Endothelial cell (in vitro differentiated cells): ENCODE data around the gene MED16. TPM values are rescaled to one million over a fixed set of nuclear protein-coding genes. Genes with fewer than 3 reads are reported as not detected.
"Not testable (repeated sequence)": the region's sequence is repeated elsewhere in the genome, so short reads cannot be mapped to it uniquely, and the experiment has no call there.

ENCODE experiments used
- DNase-seq: peaks from one replicate; pipeline ENCODE4 v3.0.0; 2021; ENCODE audit warnings: low spot score
- H3K27ac Mint-ChIP-seq: one replicate; pipeline ENCODE4 v1.8.0; 2021; ENCODE audit warnings: mixed read lengths, inconsistent platforms; ENCODE audit not compliant: unreplicated experiment
- H3K27me3 Mint-ChIP-seq: one replicate; pipeline ENCODE4 v1.8.0; 2021; ENCODE audit warnings: mild to moderate bottlenecking, moderate library complexity, mixed read lengths, inconsistent platforms; ENCODE audit not compliant: unreplicated experiment
- H3K36me3 Mint-ChIP-seq: one replicate; pipeline ENCODE4 v1.8.0; 2021; ENCODE audit warnings: mild to moderate bottlenecking, low read depth, mixed read lengths, inconsistent platforms; ENCODE audit not compliant: unreplicated experiment
- H3K4me1 Mint-ChIP-seq: one replicate; pipeline ENCODE4 v1.8.0; 2021; ENCODE audit warnings: mild to moderate bottlenecking, mixed read lengths, inconsistent platforms; ENCODE audit not compliant: unreplicated experiment
- H3K4me3 Mint-ChIP-seq: one replicate; pipeline ENCODE4 v1.8.0; 2021; ENCODE audit warnings: mild to moderate bottlenecking, mixed read lengths, inconsistent platforms; ENCODE audit not compliant: unreplicated experiment
- H3K9me3 Mint-ChIP-seq: one replicate; pipeline ENCODE4 v1.8.0; 2021; ENCODE audit warnings: mixed read lengths, inconsistent platforms; ENCODE audit not compliant: unreplicated experiment
- total RNA-seq: library from RNA; stranded (reverse); fragmentation: NEBNext Ultra II Directional; extraction: Animal tissue kit (Norgen Biotek cat#: 25700); gene quantifications from one replicate; pipeline ENCODE4 v1.2.1, GENCODE V29; 2021; ENCODE audit not compliant: unreplicated experiment
- TF ChIP-seq, protein P1 (sequence below): fragments of 200-600 bp; sonication (generic); IDR thresholded peaks from one replicate; pipeline ENCODE4 v1.5.0; 2021; ENCODE audit warnings: antibody characterized with exemption; ENCODE audit not compliant: unreplicated experiment

Gene MED16
- total RNA-seq, 1 donor from 2014 or later: 66.5 TPM

DNA sequence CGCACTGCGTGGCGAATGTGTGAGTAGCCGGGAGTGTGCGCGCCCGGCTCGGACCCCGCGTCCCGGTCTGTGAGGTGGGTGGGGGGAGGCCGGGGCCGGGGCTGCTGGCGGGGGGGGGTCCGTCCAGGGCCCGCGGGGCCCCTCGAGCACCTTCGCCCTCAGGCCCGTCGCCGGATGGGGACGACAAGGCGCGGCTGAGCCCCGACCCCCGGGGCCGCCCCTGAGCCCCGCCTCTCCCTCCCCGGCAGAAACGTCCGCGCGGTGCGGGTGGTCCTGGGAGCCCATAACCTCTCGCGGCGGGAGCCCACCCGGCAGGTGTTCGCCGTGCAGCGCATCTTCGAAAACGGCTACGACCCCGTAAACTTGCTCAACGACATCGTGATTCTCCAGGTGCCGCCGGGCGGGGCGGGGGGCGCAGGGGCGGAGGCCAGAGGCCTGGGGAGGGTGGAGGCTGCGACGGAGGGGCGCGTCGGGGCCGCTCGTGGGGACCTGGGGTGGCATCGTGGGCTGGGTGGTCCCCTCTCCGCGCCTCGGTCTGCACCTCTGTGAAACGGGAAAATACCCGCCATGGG is 39.9 kb downstream of the MED16 start:
- Mint-ChIP-seq H3K4me1 (no peaks in the 10 kb centered on the region), H3K36me3 (no peaks in the 10 kb centered on the region), H3K9me3 (no peaks in the 10 kb centered on the region), H3K4me3 (no peak overlapping the region), H3K27me3 (no peaks in the 10 kb centered on the region), H3K27ac (no peak overlapping the region)
- DNase-seq: no peak
- TF ChIP-seq, protein P1, sequence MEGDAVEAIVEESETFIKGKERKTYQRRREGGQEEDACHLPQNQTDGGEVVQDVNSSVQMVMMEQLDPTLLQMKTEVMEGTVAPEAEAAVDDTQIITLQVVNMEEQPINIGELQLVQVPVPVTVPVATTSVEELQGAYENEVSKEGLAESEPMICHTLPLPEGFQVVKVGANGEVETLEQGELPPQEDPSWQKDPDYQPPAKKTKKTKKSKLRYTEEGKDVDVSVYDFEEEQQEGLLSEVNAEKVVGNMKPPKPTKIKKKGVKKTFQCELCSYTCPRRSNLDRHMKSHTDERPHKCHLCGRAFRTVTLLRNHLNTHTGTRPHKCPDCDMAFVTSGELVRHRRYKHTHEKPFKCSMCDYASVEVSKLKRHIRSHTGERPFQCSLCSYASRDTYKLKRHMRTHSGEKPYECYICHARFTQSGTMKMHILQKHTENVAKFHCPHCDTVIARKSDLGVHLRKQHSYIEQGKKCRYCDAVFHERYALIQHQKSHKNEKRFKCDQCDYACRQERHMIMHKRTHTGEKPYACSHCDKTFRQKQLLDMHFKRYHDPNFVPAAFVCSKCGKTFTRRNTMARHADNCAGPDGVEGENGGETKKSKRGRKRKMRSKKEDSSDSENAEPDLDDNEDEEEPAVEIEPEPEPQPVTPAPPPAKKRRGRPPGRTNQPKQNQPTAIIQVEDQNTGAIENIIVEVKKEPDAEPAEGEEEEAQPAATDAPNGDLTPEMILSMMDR: no peak

DNA sequence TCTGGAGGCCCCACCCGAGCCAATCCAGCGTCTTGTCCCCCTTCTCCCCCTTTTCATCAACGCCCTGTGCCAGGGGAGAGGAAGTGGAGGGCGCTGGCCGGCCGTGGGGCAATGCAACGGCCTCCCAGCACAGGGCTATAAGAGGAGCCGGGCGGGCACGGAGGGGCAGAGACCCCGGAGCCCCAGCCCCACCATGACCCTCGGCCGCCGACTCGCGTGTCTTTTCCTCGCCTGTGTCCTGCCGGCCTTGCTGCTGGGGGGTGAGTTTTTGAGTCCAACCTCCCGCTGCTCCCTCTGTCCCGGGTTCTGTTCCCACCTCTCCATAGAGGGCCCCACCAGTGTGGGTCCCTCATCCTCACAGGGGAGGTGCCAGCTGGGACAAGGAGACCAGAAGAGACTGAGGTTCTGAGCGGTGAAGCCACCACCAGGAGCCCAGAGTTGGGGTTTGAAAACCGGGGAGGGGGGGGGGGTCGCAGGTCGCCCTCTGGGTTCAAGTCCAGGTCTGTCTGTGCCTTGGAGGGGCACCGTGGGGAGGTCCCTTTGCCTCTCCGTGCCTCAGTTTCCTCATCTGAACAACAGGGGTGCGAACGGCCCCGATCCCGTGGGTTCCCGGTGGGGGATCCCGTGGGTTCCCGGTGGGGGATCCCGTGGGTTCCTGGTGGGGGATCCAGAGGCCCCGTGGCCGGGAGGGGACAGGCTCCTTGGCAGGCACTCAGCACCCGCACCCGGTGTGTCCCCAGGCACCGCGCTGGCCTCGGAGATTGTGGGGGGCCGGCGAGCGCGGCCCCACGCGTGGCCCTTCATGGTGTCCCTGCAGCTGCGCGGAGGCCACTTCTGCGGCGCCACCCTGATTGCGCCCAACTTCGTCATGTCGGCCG is 40.6 kb downstream of the MED16 start, which contains the start of gene ELANE:
Gene ELANE, plus strand, starts transcription at position 168 of the 878 bp plus-strand sequence. Its CDS starts 26 bp downstream, at position 194.
- Mint-ChIP-seq H3K27me3 (no peaks in the 10 kb centered on the region), H3K27ac (no peak within 1 kb of the TSS), H3K4me3 (no peak within 1 kb of the TSS), H3K9me3 (no peaks in the 10 kb centered on the region), H3K36me3 (no peaks in the 10 kb centered on the region), H3K4me1 (no peaks in the 10 kb centered on the region)
- TF ChIP-seq, protein P1: no peak
- no peak for DNase-seq

GRCh38 chr19:850979-851335 is 42.0 kb downstream of the MED16 start:
- Mint-ChIP-seq H3K4me3 (no peak overlapping the region), H3K4me1 (no peaks in the 10 kb centered on the region), H3K27ac (no peak overlapping the region), H3K9me3 (no peaks in the 10 kb centered on the region), H3K27me3 (peaks cover 1% of the 10 kb centered on the region), H3K36me3 (no peaks in the 10 kb centered on the region)
- TF ChIP-seq, protein P1: no peak
- no peak for DNase-seq

- Mint-ChIP-seq H3K4me1 (no peaks in the 10 kb centered on the region), H3K36me3 (no peaks in the 10 kb centered on the region), H3K9me3 (no peaks in the 10 kb centered on the region), H3K27ac (no peak overlapping the region), H3K4me3 (no peak overlapping the region), H3K27me3 (peaks cover 1% of the 10 kb centered on the region)
- no peak for DNase-seq
- TF ChIP-seq, protein P1: no peak
These were observed 42.6 kb downstream of the MED16 start for GRCh38 chr19:850221-850978.

DNA sequence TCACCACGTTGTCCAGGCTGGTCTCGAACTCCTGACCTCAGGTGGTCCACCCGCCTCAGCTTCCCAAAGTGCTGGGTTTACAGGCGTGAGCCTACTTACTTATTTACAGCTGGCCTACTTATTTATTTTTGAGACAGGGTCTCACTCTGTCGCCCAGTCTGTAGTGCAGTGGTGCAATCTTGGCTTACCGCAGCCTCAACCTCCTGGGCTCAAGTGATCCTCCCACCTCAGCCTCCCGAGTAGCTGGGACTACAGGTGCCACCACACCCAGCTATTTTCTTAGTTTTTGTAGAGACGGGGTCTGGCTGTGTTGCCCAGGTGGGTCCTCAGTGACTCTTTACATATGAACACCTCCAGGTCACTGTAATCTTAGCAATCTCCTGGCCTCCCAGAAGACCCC is 43.8 kb downstream of the MED16 start:
- H3K27ac Mint-ChIP-seq, H3K9me3 Mint-ChIP-seq, H3K4me3 Mint-ChIP-seq, H3K36me3 Mint-ChIP-seq, H3K4me1 Mint-ChIP-seq, H3K27me3 Mint-ChIP-seq, DNase-seq: not testable (repeated sequence)
